H9 (cell line): ENCODE measurements around the gene AMOTL1. TPM values are rescaled to one million over a fixed set of nuclear protein-coding genes. Genes with fewer than 3 reads are reported as not detected.

Experiments
- DNase-seq: peaks from one replicate; pipeline ENCODE4 v3.0.0-alpha.2; 2017
- H2AFZ ChIP-seq: one replicate; pipeline ENCODE4 v1.6.1; 2013; ENCODE audit warnings: mild to moderate bottlenecking, low read length, control low read depth, moderate library complexity
- H2AK5ac ChIP-seq: 2 replicates; pipeline ENCODE4 v1.6.1; 2013; ENCODE audit warnings: low read length, control low read depth, mixed read lengths; ENCODE audit not compliant: insufficient read length
- H2BK120ac ChIP-seq: one replicate; pipeline ENCODE4 v1.6.1; 2013; ENCODE audit warnings: low read depth, mild to moderate bottlenecking, low read length, control low read depth, inconsistent platforms; ENCODE audit not compliant: poor library complexity, severe bottlenecking
- H2BK12ac ChIP-seq: 2 replicates; pipeline ENCODE4 v1.6.1; 2013; ENCODE audit warnings: low read length, control low read depth, mixed read lengths, low read depth; ENCODE audit not compliant: insufficient read length
- H2BK15ac ChIP-seq: 2 replicates; pipeline ENCODE4 v1.6.1; 2013; ENCODE audit warnings: low read depth, low read length, control low read depth
- H2BK20ac ChIP-seq: one replicate; pipeline ENCODE4 v1.6.1; 2013; ENCODE audit warnings: low read depth, mild to moderate bottlenecking, low read length, control low read depth, inconsistent platforms; ENCODE audit not compliant: poor library complexity, severe bottlenecking
- H2BK5ac ChIP-seq: 2 replicates; pipeline ENCODE4 v1.6.1; 2013; ENCODE audit warnings: low read length, control low read depth, mixed read lengths; ENCODE audit not compliant: insufficient read length
- H3K14ac ChIP-seq: 2 replicates; pipeline ENCODE4 v1.6.1; 2013; ENCODE audit warnings: low read length, control low read depth; ENCODE audit not compliant: insufficient read depth
- H3K18ac ChIP-seq: 2 replicates; pipeline ENCODE4 v1.6.1; 2013; ENCODE audit warnings: low read depth, mild to moderate bottlenecking, mixed read lengths, low read length, control low read depth; ENCODE audit not compliant: insufficient read length
- H3K23ac ChIP-seq: 2 replicates; pipeline ENCODE4 v1.6.1; 2013; ENCODE audit warnings: low read length, control low read depth, mixed read lengths, low read depth; ENCODE audit not compliant: insufficient read length
- H3K23me2 ChIP-seq: 2 replicates; pipeline ENCODE4 v1.6.1; 2013; ENCODE audit warnings: low read depth, mild to moderate bottlenecking, mixed read lengths, low read length, control low read depth; ENCODE audit not compliant: insufficient read length, poor library complexity, severe bottlenecking
- H3K27ac ChIP-seq: 2 replicates; pipeline ENCODE4 v1.5.1; 2013; ENCODE audit warnings: low read length, control low read depth, mixed read lengths, low read depth; ENCODE audit not compliant: insufficient read length
- H3K27me3 ChIP-seq: 2 replicates; pipeline ENCODE4 v1.6.1; 2013; ENCODE audit warnings: low read length, control low read depth, inconsistent platforms; ENCODE audit not compliant: insufficient read depth
- H3K4ac ChIP-seq: 2 replicates; pipeline ENCODE4 v1.6.1; 2013; ENCODE audit warnings: low read depth, mild to moderate bottlenecking, control low read depth, inconsistent platforms, low read length, moderate library complexity
- H3K4me1 ChIP-seq: 2 replicates; pipeline ENCODE4 v1.6.1; 2013; ENCODE audit warnings: low read length, control low read depth, inconsistent platforms; ENCODE audit not compliant: insufficient read depth
- H3K4me2 ChIP-seq: 2 replicates; pipeline ENCODE4 v1.6.1; 2013; ENCODE audit warnings: low read length, control low read depth, mixed read lengths; ENCODE audit not compliant: insufficient read length, insufficient read depth
- H3K56ac ChIP-seq: 2 replicates; pipeline ENCODE4 v1.6.1; 2013; ENCODE audit warnings: low read depth, mild to moderate bottlenecking, mixed read lengths, low read length, control low read depth; ENCODE audit not compliant: insufficient read length
- H3K79me1 ChIP-seq: 2 replicates; pipeline ENCODE4 v1.6.1; 2013; ENCODE audit warnings: low read depth, mild to moderate bottlenecking, moderate library complexity, low read length, control low read depth, inconsistent platforms; ENCODE audit not compliant: insufficient read depth, poor library complexity, severe bottlenecking
- H3K79me2 ChIP-seq: 2 replicates; pipeline ENCODE4 v1.6.1; 2013; ENCODE audit warnings: low read length, control low read depth, inconsistent platforms; ENCODE audit not compliant: insufficient read depth
- H3K9ac ChIP-seq: 2 replicates; pipeline ENCODE4 v1.6.1; 2013; ENCODE audit warnings: low read length, control low read depth, mixed read lengths; ENCODE audit not compliant: insufficient read length; ENCODE audit errors: extremely low read depth
- H3K9me3 ChIP-seq: one replicate; pipeline ENCODE4 v1.6.1; 2013; ENCODE audit warnings: low read depth, low read length, inconsistent platforms; ENCODE audit not compliant: control insufficient read depth
- H3T11ph ChIP-seq: one replicate; pipeline ENCODE4 v1.6.1; 2013; ENCODE audit warnings: mild to moderate bottlenecking, low read length, control low read depth, inconsistent platforms
- H4K20me1 ChIP-seq: one replicate; pipeline ENCODE4 v1.6.1; 2013; ENCODE audit not compliant: control insufficient read depth, insufficient read length, insufficient read depth
- H4K5ac ChIP-seq: 2 replicates; pipeline ENCODE4 v1.6.1; 2013; ENCODE audit warnings: low read depth, mild to moderate bottlenecking, mixed read lengths, low read length, control low read depth; ENCODE audit not compliant: insufficient read length
- H4K8ac ChIP-seq: replicated peaks from 2 replicates; pipeline ENCODE4 v1.6.1; 2013; ENCODE audit warnings: low read length, control low read depth, mixed read lengths, low read depth; ENCODE audit not compliant: insufficient read length
- H4K91ac ChIP-seq: 2 replicates; pipeline ENCODE4 v1.6.1; 2013; ENCODE audit warnings: low read depth, mild to moderate bottlenecking, moderate library complexity, mixed read lengths, low read length, control low read depth; ENCODE audit not compliant: insufficient read length
- H3K27ac Mint-ChIP-seq, 3 experiments: 2 replicates in 2 of 3; 3 replicates in 1 of 3; pipeline ENCODE4 v1.8.0; 2020 to 2021; ENCODE audit warnings: mixed read lengths in 3 of 3, mild to moderate bottlenecking in 1 of 3, moderate library complexity in 1 of 3
- H3K27me3 Mint-ChIP-seq: 2 replicates; pipeline ENCODE4 v1.8.0; 2021; ENCODE audit warnings: low read depth, mild to moderate bottlenecking, moderate library complexity, mixed read lengths
- H3K36me3 Mint-ChIP-seq, 3 experiments: 2 replicates in 2 of 3; 3 replicates in 1 of 3; pipeline ENCODE4 v1.8.0; 2020 to 2021; ENCODE audit warnings: low read depth in 3 of 3, mixed read lengths in 3 of 3; ENCODE audit not compliant: insufficient read depth in 1 of 3
- H3K4me1 Mint-ChIP-seq, 2 experiments: 2 replicates each; pipeline ENCODE4 v1.8.0; 2020; ENCODE audit warnings: mixed read lengths in 2 of 2
- H3K4me3 Mint-ChIP-seq, 2 experiments: 2 replicates in 1 of 2; 3 replicates in 1 of 2; pipeline ENCODE4 v1.8.0; 2020 to 2021; ENCODE audit warnings: mild to moderate bottlenecking in 2 of 2, mixed read lengths in 2 of 2, moderate library complexity in 1 of 2
- H3K9me3 Mint-ChIP-seq, 2 experiments: 2 replicates in 1 of 2; 3 replicates in 1 of 2; pipeline ENCODE4 v1.8.0; 2020; ENCODE audit warnings: mild to moderate bottlenecking in 2 of 2, mixed read lengths in 2 of 2, moderate library complexity in 1 of 2
- CTCF ChIP-seq: fragments of 200-600 bp; sonication (generic); conservative IDR thresholded peaks from 3 replicates; pipeline ENCODE4 v1.8.0; 2021; ENCODE audit warnings: antibody characterized with exemption, mild to moderate bottlenecking
- WGBS: extraction: QIAGEN DNeasy Blood & Tissue Kit; methylation state at CpG from one replicate; pipeline ENCODE4 v1.1.7; 2013; ENCODE audit warnings: missing lambda C conversion rate, low lambda C conversion rate, mixed read lengths; ENCODE audit not compliant: insufficient read length; ENCODE audit errors: extremely low coverage; 5-methylcytosine and 5-hydroxymethylcytosine counted together
- total RNA-seq: library from RNA; stranded (reverse); gene quantifications from 2 replicates; pipeline ENCODE4 v1.2.1, GENCODE V29; 2021

Gene AMOTL1
- total RNA-seq, 1 experiment from 2014 or later, result 18.5 TPM

GRCh38 chr11:94790661-94791180 lies 22.6 kb downstream of the AMOTL1 start:
- H3K27me3 Mint-ChIP-seq, result no peaks in the 10 kb centered on the region
- no peak overlapping the region for H3K4ac ChIP-seq
- TF ChIP-seq CTCF, result no peak
- H3K4me3 Mint-ChIP-seq, result no peak overlapping the region
- no peak overlapping the region for H3K27ac ChIP-seq
- no peak overlapping the region; a peak in 1 of 7 replicates for H3K27ac Mint-ChIP-seq
- H2BK120ac ChIP-seq, result no peak overlapping the region
- H2BK12ac ChIP-seq, result no peak overlapping the region
- H3K4me2 ChIP-seq, result no peak overlapping the region
- H3K9me3 Mint-ChIP-seq, result no peaks in the 10 kb centered on the region
- H3K23ac ChIP-seq, result no peak overlapping the region
- WGBS, result no CpG with 5 or more reads among the region's 6 CpGs
- H3K4me1 ChIP-seq, result no peaks in the 10 kb centered on the region; the same call in 1 of the 2 replicates
- no peak overlapping the region for H3K14ac ChIP-seq
- H3K36me3 Mint-ChIP-seq, result peaks cover 0 to 2% (median 0%) of the 10 kb centered on the region in 3 experiments; a peak in 2 of 7 replicates
- peaks cover 12% of the 10 kb centered on the region; the same call in 1 of the 2 replicates for H3K79me2 ChIP-seq
- no peak overlapping the region for H3K18ac ChIP-seq
- H2AFZ ChIP-seq, result no peak overlapping the region
- no peak overlapping the region for H3K9ac ChIP-seq
- no peak overlapping the region for H2AK5ac ChIP-seq
- H3K4me1 Mint-ChIP-seq, result peaks cover 7 to 9% of the 10 kb centered on the region in 2 experiments
- no peak overlapping the region for H4K91ac ChIP-seq
- no peaks in the 10 kb centered on the region for H3K23me2 ChIP-seq
- H4K5ac ChIP-seq, result no peak overlapping the region
- no peaks in the 10 kb centered on the region for H3K9me3 ChIP-seq
- no peak overlapping the region for H2BK5ac ChIP-seq
- no peak overlapping the region for H4K8ac ChIP-seq
- no peak overlapping the region for H3T11ph ChIP-seq
- H3K27me3 ChIP-seq, result no peaks in the 10 kb centered on the region
- H2BK20ac ChIP-seq, result no peak overlapping the region
- H3K79me1 ChIP-seq, result peaks cover 11% of the 10 kb centered on the region
- H2BK15ac ChIP-seq, result no peak overlapping the region
- no peak overlapping the region for H3K56ac ChIP-seq
- peaks cover 2% of the 10 kb centered on the region for H4K20me1 ChIP-seq
- DNase-seq, result no peak
